ENCODE data around the gene SESN1.

The SESN1 gene

DNA sequence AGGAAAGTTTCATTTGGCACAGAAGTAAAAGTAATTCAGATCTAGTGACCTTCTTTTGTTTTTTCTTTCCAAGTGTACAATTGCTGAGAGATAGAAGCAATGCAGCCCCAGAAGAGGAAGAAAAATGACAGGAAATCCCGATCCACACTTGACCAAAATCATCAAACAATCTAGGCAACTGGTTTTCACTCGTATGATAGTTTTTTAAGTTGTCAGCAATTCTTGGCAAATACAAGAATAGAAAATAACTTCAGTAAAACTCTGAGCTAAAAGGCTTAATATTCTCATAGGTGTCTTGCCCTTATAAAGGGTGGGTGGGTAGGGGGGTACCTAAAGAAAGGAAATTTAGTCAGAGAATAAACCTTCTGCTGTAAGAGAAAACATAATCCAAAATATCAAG lies 36.0 kb downstream of the SESN1 start:
- DNase-seq: no peak

DNA sequence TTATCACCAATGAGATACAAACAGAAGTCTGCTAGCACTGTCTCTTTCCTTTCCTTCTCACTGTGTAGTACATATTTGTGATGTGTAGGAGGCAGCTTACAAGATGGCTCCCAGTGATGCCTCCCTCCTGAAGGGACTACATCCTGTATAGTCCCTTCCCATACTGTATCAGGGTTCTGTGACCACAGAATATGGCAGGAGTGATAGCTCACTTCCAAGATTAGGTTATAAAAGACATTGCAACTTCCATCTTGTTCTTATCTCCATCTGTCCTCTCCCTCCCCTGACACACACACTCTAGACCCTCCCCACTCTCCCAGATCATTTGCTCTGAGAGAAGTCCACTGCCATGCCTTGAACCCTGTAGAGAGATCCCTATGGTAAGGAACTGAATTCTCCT lies 38.0 kb downstream of the SESN1 start:
- no peak for DNase-seq

GRCh38 chr6:109055771-109056235 lies 38.8 kb downstream of the SESN1 start:
- DNase-seq: no peak

DNA sequence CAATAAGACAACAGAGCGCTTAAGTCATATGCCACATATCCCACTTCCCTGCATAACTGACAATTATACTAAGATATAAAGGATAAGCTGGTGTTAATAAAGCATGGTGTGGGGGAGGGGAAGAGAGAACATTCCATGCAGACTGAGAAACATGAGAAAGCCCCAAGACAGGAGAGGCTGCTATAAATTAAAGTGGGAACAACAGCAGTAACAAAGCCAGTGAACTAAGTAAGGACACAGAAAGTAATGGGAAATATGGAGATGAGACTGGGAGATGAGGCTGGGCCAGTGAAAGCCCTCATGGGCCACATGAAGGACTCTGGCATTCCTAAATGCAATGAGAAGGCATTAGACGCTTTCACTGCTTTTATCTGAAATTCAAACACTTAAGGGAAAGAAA lies 41.3 kb downstream of the SESN1 start:
- DNase-seq: no peak

DNA sequence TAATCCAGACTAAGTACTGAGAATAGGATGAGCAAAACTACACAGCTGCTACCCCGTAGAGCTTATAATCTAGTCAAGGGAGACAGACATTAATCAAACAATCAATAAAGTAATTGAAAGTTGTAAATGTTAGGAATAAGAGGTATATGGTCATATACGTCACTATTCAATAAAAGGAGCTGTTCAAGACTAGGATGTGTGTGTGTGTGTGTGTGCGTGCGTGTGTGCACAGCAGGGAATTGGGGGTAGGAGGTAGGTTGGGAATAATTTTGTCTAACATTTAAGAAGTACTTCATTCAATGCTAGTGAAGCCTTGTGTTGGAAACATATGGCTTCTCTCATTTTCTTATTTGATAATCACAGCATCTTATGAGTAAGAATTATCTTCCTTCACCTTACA lies 41.8 kb downstream of the SESN1 start:
- no peak for DNase-seq

DNA sequence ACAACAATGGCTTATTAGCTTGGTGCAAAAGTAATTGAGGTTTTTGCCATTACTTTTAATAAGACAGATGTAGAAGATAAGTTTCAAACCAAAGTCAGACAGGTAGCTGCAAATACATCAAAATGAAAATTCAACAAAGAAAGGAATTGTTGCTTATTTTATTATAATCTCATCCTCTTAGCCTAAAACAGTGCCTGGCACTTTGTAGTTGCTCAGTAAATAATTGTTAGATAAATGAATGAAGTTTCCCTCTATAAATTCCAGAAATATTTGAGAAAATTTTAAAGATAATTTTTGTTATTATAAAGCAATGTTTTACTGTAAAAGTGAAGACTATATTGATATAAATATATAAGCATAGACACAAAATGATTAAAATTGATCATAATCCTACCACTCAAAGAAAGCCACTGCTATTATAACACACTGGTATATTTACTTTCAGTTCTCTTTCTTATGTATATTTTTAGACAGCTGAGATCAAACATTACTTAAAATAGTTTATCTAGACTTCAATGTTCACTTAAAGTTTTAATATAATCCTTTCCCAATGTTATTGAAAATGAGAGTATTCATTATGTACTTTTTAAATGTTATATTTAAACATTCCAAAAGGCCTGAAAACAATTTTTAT lies 42.5 kb downstream of the SESN1 start:
- DNase-seq: no peak

DNA sequence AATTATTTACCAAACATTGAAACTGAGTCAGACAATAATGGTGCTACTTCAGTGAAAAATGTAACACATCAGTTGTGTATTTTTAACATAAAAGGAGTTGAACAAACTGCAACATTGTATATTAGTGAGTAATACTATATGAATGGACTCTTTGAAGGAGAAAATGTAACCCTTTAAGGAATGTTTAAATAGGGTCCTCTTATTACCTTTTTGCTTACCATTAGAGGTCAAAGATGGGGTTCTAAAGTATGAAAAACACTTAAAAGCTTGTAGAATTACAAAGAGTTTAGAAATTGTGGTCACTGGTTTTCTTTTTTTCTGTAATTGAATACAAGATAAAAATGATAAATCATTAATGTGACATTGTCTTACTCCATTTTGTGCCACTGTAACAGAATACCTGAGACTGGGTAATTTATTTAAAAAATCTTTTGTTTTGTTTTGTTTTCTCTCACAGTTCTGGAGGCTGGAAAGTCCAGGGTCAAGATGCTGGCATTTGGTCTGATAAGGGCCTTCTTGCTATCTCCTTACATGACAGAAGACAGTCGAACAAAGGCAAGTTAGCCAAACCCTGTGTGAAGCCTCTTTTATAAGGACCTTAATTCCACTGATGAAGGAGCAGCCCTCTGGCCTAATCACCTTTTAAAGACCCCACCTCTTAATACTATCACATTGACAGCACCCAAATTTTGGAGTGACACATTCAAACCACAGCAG lies 43.2 kb downstream of the SESN1 start:
- DNase-seq: no peak

DNA sequence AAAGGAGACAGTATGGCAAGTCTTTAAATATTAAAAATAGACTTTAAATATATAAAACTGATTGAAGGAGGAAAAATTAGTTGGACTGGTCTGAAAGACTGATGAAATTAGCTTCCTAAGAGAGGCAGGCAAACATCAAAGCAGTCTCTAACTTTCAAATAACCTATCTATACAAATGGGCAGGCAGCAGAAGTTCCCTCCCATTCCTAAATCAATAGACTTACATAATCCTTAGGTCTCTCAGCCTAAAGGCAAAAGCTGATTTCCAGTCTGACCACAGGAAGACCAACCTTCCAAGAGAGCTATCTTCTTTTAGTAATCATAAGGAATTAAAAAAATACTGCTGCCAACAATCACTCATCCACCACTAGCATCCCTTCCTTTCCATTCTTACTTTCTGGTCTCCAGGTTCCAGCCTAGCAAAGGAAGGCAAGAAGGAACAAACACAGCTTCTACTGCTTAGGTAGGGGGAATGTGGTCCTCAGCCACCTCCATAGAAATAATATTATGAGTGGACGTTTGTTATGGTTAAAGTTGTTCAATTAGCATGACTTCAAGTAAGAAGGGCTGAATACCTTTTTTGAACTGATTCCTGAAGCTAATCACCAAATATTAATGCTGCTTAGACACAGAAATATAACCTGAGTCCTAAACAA lies 44.1 kb downstream of the SESN1 start:
- DNase-seq: no peak

DNA sequence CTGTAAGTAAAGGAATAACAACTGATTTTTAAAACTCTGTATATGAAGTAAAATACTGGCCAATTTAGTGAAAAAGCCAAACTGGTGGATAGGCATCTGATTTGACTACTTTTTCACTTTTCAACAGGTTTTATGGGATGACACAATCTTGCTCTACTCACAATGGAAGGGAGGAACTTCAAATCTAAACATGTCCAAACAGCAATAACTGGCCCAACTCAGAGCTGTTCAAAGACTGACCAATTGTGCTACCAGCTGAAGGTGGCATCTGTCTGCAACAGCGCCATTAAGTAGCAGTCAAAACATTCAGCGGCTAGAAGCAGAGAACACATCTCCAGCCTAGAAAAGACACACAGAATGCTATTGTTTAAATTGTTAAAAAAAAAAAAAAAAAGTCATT lies 44.6 kb downstream of the SESN1 start:
- DNase-seq: peak; percentile 9

DNA sequence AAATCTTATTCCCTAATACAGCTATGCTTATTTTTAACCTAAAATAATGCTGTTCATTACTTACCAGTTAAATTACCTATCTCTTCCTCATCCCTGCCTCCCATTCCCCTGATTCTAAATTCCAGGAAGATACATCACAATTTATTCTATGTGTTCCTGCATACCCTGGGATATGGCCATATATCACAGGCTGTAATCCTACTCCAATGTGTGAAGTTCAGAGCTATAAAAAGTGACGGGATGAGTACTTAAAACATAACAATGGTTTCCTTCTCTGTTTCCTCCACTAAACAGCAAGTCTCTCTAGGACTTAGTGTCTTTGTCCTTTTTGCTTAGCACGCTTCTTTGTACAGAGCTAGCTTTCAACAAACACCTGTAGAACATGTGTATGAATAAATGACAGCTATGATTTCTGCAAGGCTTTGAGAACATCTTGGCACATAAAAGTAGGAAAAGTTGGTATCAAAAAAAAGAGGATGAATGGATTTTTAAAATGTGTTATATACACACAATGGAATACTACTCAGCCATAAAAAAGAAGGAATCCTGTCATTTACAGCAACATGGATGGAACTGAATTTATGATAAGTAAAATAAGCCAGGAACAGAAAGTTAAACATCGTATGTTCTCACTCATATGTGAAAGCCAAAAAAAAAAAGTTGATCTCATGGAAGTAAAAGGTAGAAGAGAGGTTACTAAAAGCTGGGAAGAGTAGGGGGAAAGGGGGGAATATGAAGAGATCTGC lies 45.8 kb downstream of the SESN1 start:
- DNase-seq: no peak

- DNase-seq: no peak
Observed at GRCh38 chr6:109048176-109048575, 46.5 kb downstream of the SESN1 start.

DNA sequence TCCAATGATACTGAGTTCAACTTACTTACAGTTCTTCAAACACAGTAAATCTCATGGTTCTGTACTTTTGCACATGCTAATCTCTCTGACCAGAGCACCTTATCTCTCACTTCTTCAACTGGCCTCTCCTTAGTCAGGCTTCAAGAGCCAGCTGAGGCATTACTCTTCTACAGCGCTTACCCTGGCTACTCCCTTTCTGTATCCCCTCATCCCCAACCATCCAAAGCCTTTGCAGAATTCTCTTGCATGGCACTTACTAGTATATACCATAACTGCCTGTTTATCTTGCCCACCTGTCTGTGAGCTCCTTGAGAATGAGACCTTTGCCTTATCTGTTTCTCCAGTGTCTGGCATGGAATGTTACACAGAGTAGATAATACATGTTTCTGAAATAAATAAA lies 49.2 kb downstream of the SESN1 start:
- no peak for DNase-seq

DNA sequence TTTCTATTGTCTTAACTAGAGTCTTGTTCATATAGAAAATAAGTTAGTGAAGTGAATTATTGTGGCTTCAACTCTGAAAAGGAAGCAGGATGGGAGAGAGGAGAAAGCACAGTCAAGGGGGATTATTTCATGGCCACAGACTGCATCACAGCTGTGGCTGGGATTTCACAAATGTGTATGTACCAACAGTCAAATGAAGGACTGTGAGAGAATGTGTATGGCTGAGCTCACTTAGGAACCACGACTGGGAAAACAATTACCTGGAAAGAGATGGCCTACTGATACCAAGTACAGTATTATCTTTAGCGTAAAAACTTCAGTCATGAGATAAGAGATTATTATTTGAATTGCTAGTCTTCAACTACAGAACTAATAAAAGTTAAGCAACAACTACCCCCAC lies 54.9 kb downstream of the SESN1 start:
- no peak for DNase-seq

GRCh38 chr6:109038837-109039398 lies 55.7 kb downstream of the SESN1 start:
- no peak for DNase-seq

DNA sequence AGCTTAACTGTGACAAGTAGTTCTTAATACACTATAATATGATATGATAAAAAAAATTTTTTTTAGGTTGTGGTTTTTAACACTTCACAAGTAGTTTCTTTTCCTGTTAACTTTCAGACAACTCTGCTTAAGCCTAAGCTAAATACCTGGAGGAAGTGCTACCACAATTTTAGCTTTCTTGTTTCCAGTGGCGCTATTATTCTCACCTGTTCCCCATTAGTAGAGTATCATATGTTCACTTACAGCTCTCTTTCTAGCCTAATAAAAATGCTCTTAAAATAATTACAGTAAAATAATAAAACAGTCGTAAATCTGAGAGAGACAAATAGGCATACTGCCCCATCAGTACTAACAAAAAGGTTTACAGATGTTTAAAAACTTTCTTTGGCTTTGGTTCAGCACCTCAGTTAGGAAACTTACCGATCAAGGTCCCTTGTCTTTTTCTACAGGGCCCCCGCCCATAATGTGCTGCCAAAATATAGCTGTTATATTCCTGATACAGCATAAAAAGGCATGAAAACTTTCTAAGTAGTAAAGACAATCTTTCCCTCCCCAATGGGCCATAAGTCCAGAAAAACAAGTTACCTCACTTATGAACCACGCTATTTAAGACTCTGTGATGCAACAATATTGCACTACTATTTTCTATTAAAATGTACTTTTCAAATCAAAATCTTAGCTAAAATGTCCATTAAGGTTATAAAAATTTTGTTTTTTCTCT lies 57.9 kb downstream of the SESN1 start:
- no peak for DNase-seq

DNA sequence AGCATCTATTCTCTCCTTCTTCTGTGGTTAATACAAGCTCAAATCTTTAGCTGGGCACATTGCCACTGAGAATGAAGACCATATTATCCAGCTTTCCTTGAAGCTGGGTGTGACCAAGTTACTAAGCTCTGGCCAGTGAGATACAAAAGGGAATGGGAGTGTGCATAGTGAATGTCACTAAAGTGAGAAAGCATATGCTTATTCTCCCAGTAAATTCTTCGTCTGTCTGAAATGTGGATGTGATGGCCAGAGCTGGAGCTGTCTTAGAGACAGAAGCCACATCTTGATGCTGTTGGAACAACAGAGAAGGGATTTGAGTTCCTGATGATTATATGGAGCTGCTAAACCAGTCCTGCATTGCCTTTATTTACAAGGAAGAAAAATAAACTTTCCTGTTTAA lies 60.1 kb downstream of the SESN1 start:
- DNase-seq: no peak

DNA sequence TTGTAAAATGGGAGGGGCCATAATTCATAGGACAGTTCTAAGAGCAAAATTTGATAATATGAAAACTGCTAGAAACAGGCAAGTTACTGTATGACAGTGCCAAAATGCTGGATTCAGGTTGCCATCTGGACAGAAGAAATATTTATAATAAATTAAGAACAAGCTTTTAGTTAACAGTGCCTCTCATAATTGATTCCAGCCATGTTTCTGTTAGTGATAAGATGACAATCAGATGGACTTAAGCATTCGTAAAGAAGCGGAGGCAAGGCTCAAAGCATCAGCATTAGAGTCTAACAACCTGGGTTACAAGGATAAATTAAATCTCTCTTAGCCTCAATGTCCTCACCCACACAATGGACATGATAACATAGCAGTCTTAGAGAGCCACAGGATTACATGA lies 61.0 kb downstream of the SESN1 start:
- DNase-seq: no peak

GRCh38 chr6:109031416-109031815 lies 63.2 kb downstream of the SESN1 start:
- no peak for DNase-seq

DNA sequence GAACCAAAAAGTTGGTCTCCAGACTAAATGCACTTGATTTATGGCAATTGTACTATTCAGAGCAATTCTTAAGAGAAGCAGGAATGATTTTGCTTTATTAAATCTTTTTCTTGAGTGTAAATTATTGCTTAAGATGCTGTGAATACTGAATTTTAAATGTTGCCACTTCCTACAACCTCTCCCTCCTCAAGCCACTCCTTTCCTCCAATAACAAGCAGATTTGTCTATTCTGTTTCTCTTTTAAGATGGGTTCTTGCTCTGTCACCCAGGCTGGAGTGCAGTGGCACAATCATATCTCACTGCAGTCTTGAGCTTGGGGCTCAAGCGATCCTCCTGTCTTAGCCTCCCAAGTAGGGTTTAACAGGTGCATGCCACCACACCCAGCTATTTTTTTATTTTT lies 65.3 kb downstream of the SESN1 start:
- no peak for DNase-seq

GRCh38 chr6:109028439-109028838 lies 66.2 kb downstream of the SESN1 start:
- DNase-seq: no peak

DNA sequence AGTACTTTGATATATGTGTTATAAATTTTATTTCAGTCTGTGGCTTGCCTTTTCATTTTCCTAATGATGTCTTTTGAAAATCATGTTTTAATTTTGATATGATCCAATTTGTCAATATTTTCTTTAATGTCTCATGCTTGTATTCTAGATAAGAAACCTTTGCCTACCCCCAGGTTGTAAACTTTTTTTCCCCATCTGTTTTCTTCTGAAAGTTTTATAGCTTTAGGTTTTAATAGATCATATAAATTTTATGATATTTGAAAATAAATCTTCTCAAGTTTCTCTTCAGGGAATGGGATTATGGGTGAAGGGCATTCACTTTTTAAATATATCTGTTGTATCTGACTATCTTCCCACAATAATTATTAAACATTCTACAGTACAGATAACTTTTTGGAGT lies 66.7 kb downstream of the SESN1 start:
- DNase-seq: no peak

DNA sequence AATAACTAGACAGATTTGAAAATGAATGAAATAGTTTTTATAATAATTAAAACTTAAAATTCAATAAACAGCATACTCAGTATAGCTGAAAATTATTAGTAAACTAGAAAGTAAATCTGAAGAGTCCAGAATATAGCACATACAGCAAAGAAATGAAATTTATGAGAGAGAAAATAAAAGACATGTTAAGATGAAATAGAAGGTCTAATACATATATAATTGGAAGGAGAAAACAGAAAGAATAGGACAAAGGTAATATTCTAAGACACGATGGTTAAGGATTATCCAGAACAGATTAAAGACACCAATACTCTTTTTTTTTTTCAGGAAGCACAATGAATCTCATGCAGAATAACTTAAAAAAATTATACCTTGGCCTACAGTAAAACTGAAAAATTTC lies 69.0 kb downstream of the SESN1 start:
- no peak for DNase-seq

- no peak for DNase-seq
Observed at GRCh38 chr6:109024784-109025183, 69.9 kb downstream of the SESN1 start.
